ENCODE measurements around the gene VIPR2.

The VIPR2 gene

DNA sequence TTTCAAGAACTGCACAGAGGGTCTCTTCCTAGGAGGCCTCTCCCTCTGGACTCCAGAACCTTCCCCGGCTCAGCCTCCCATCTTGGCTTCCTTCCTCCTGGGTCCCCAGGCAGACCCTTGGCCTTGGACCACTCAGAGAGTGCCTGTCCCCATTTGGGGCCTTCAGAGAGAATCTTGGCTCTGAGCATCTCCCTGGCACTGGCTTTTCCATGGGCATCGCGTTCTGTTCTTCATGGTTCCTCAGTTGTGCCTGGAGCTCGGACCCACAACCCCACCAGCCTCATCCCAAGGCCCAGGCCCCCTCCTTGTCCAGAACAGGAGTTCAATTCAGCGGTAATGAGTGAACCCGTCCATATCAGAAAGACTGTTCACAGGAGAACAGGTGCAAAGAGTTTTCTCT lies 73.4 kb downstream of the VIPR2 start:
- in situ Hi-C loops (cut with HindIII; ENCODE audit: low sequenced_read_pairs) = no loop called here
- DNase-seq (ENCODE audit: low read depth) = no peak
- TF ChIP-seq, protein P1, sequence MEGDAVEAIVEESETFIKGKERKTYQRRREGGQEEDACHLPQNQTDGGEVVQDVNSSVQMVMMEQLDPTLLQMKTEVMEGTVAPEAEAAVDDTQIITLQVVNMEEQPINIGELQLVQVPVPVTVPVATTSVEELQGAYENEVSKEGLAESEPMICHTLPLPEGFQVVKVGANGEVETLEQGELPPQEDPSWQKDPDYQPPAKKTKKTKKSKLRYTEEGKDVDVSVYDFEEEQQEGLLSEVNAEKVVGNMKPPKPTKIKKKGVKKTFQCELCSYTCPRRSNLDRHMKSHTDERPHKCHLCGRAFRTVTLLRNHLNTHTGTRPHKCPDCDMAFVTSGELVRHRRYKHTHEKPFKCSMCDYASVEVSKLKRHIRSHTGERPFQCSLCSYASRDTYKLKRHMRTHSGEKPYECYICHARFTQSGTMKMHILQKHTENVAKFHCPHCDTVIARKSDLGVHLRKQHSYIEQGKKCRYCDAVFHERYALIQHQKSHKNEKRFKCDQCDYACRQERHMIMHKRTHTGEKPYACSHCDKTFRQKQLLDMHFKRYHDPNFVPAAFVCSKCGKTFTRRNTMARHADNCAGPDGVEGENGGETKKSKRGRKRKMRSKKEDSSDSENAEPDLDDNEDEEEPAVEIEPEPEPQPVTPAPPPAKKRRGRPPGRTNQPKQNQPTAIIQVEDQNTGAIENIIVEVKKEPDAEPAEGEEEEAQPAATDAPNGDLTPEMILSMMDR (IDR thresholded peaks at IDR 0.05; ENCODE audit: low read depth, low read length, missing control alignments) = no peak
- no peak overlapping the region for H3K4me3 ChIP-seq (ENCODE audit: low read depth, low read length)

DNA sequence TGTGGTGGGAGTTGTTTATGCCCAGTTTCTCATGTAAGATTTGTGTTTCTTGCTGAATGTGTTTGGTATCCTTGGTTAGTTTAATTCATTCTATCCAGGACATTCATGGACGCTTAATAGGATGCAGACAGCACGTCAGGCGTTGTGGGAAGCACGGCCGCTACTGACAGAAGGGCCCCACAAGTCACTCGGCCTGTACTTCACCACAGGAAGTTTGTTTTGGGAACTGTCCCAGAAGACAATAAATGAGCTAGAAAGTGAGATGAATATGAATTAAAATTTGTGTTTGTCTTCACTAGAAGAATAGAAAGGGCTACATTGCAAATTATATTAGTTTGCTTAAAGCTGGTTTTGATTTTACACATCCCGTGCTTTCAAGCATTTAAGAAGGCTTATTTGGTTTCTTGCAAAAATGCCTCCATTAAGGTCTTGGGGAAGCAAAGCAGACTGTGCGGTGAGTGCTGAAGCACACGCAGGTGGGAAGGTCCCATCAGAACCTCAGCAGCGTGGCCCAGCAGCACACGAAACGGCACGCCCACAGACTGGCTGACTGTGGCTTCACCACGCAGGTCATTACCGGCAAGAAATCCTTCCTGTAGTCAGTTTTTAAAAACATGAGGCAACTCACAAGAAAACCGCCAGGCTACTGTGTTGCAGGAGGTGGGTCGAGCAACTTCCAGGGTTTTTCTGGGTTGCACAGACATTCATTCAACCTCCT lies 74.1 kb downstream of the VIPR2 start:
- no peak for DNase-seq (ENCODE audit: low read depth)
- TF ChIP-seq, protein P1 (IDR thresholded peaks at IDR 0.05; ENCODE audit: low read depth, low read length, missing control alignments) = no peak
- H3K4me3 ChIP-seq (ENCODE audit: low read depth, low read length) = no peak overlapping the region
- in situ Hi-C loops (cut with HindIII; ENCODE audit: low sequenced_read_pairs) = no loop called here

DNA sequence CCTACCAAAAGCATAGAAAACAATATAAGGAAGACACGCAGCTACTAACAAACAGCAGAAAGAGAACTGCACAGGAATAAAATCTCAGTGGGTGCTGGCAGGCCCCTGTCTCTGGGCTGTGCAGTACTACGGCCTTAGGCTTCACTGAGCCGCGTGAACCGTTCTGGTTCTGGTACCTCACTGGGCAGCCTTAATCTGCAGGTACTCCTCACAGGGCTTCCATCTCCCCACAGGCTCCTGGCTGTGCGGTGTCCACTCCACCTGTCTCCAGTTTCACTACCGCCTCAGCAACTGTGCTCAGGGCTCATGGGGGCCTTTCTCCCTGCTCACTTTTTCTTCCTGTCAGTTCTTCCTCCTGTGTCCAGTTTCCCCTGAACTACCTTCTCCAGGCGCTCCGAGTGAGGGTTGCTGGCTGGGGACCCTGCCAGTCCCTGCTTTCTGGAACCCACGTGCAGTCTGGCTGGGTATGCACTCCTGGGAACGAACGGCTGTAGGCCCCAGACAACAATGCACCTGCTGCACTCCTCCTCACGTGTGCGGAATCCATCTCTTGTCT lies 75.7 kb downstream of the VIPR2 start:
- DNase-seq (ENCODE audit: low read depth) = no peak
- in situ Hi-C loops (cut with HindIII; ENCODE audit: low sequenced_read_pairs) = no loop called here
- TF ChIP-seq, protein P1 (IDR thresholded peaks at IDR 0.05; ENCODE audit: low read depth, low read length, missing control alignments) = no peak
- no peak overlapping the region for H3K4me3 ChIP-seq (ENCODE audit: low read depth, low read length)

DNA sequence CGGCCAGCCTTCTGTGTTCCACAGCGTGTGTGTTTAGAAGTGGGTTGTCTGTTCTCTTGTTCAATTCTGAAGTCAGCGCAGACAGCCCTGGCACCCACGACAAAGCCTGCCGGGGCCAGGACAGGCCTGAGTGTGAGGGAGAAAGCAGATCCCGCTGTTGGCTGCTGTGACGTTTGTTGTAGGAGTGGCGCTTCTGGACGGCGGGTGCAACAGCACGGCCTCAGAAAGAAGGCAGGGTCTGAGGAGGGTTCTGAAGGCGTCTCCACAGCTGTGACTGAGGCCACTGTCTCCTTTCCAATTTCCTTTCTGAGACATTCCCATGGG lies 76.2 kb downstream of the VIPR2 start:
- TF ChIP-seq, protein P1 (IDR thresholded peaks at IDR 0.05; ENCODE audit: low read depth, low read length, missing control alignments) = no peak
- no peak for DNase-seq (ENCODE audit: low read depth)
- in situ Hi-C loops (cut with HindIII; ENCODE audit: low sequenced_read_pairs) = no loop called here
- H3K4me3 ChIP-seq (ENCODE audit: low read depth, low read length) = no peak overlapping the region

DNA sequence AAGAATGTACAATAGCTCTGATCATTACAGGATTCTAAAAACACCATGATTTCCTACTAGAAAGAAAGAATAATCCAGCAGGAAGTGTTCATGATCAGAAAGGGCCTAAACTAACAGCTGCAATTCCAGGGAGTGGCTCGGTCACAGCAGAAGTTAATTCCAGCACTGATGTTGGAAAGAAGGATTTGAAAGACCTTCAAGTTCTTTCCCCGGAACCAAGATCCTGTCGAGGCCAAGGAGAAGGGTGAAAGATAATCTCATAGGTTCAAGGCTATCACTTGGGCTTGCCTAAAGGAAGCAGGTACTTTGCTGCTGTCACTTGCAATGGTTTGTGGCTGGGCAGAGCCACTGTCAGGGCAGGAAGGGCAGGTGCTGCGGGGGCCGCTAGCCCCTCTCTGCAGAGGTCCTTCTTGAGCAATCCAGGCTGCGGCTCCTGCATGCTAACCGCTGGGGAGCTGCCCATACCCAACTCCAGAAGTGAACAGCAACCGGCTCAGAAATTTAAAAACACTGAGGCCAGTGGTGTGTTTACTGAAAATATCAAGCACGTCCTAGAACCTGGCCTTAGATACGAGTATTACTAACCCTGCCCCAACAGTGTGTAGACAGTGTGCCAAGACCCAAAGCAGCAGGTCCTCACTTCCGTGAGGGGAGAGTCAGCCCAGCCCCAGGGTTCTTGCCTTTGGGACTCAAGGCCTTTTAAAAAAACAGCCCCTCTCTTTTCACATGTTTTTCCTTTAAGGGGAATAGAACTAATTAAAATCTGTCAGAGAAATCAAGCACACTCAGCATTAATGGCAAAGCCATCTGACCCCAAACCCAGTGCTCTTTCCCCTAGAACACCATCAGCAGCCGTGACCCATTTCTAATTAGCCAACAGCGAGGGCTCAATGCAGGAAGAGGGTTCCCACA lies 76.8 kb downstream of the VIPR2 start:
- in situ Hi-C loops (cut with HindIII; ENCODE audit: low sequenced_read_pairs) = no loop called here
- TF ChIP-seq, protein P1 (IDR thresholded peaks at IDR 0.05; ENCODE audit: low read depth, low read length, missing control alignments) = no peak
- H3K4me3 ChIP-seq (ENCODE audit: low read depth, low read length) = no peak overlapping the region
- no peak for DNase-seq (ENCODE audit: low read depth)

DNA sequence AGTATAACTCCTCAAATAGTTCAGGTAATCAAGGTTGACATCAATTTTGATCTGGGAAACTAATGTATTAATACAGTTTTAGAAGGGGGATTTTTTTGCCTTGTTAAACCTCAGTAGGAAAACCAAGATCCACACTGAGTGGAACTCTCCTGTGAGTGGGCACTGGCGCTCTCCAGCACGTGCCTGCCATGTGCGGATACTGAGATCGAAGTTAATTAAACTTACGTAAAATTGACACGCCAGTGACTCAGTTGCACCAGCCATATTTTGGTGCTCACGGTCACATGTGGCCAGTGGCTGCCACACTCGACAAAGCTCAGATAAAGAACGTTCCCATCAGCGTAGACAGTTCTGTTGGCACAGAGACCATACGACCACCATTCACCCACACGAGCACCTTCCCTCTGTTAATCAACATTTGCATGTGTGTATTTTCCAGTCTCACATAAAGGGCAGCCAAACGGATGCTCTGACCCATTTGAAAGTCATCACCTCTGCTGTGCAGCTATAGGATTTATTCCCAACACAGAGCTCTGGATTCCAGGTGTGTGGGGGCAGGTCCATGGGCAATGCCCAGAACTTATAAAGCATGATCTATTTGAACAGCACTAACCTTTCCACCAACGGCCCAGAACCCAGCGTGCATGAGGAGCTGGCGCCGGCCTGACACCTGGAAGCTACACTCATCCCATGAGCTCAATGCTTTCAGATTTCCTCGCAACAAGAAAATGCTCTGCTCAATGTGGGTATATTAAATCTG lies 77.7 kb downstream of the VIPR2 start:
- in situ Hi-C loops (cut with HindIII; ENCODE audit: low sequenced_read_pairs) = no loop called here
- TF ChIP-seq, protein P1 (IDR thresholded peaks at IDR 0.05; ENCODE audit: low read depth, low read length, missing control alignments) = no peak
- H3K4me3 ChIP-seq (ENCODE audit: low read depth, low read length) = no peak overlapping the region
- DNase-seq (ENCODE audit: low read depth) = no peak
